ENCODE measurements around the gene TRPM3. TPM values are rescaled to one million over a fixed set of nuclear protein-coding genes. Genes with fewer than 3 reads are reported as not detected.
A peak's percentile ranks its signal among the peaks of the same experiment; 100 is the strongest.

TRPM3 gene
- total RNA-seq, 4 donors from 2014 or later = 0.07 to 0.66 TPM; not detected in 2

- no peaks in the 10 kb centered on the region for H3K27me3 ChIP-seq
- in situ Hi-C loops (cut with MboI; ENCODE audit: low sequenced_read_pairs in 4 of 4) = no loop called here
- no peak overlapping the region for H3K27ac ChIP-seq
- intact Hi-C loops (cut with DNase I; ENCODE audit: low total_unique reads) = no loop called here
- TF ChIP-seq CTCF (IDR thresholded peaks at IDR 0.05 in 4 of 5, conservative IDR thresholded peaks at IDR 0.05 in 1 of 5) (no peak), POLR2A (IDR thresholded peaks at IDR 0.05) (no peak)
- peak in 1 of 2 donors; percentile 41 for ATAC-seq
- no peak overlapping the region for H3K4me3 ChIP-seq
- H3K4me1 ChIP-seq = peaks cover 0 to 2% of the 10 kb centered on the region in 2 donors
- H3K9me3 ChIP-seq = no peaks in the 10 kb centered on the region
- no peaks in the 10 kb centered on the region for H3K36me3 ChIP-seq
- no peak for DNase-seq
Measured at GRCh38 chr9:70569070-70569772, 552.2 kb downstream of the TRPM3 start.

- TF ChIP-seq CTCF (IDR thresholded peaks at IDR 0.05 in 4 of 5, conservative IDR thresholded peaks at IDR 0.05 in 1 of 5) (no peak), POLR2A (IDR thresholded peaks at IDR 0.05) (no peak)
- in situ Hi-C loops (cut with MboI; ENCODE audit: low sequenced_read_pairs in 4 of 4) (no loop called here), intact Hi-C loops (cut with DNase I; ENCODE audit: low total_unique reads) (no loop called here)
- Histone ChIP-seq H3K27me3 (no peaks in the 10 kb centered on the region), H3K27ac (no peak overlapping the region), H3K36me3 (no peaks in the 10 kb centered on the region), H3K4me1 (no peaks in the 10 kb centered on the region), H3K9me3 (no peaks in the 10 kb centered on the region), H3K4me3 (no peak overlapping the region)
- DNase-seq = no peak
- ATAC-seq = no peak
Measured at GRCh38 chr9:70567511-70567910, 553.9 kb downstream of the TRPM3 start.

GRCh38 chr9:70566751-70567150 is 554.7 kb downstream of the TRPM3 start:
- in situ Hi-C loops (cut with MboI; ENCODE audit: low sequenced_read_pairs in 4 of 4) (no loop called here), intact Hi-C loops (cut with DNase I; ENCODE audit: low total_unique reads) (no loop called here)
- no peak for ATAC-seq
- H3K36me3 ChIP-seq = no peaks in the 10 kb centered on the region
- H3K4me3 ChIP-seq = no peak overlapping the region
- TF ChIP-seq CTCF (IDR thresholded peaks at IDR 0.05 in 4 of 5, conservative IDR thresholded peaks at IDR 0.05 in 1 of 5) (no peak), POLR2A (IDR thresholded peaks at IDR 0.05) (no peak)
- no peaks in the 10 kb centered on the region for H3K4me1 ChIP-seq
- no peak for DNase-seq
- H3K27me3 ChIP-seq = no peaks in the 10 kb centered on the region
- no peaks in the 10 kb centered on the region for H3K9me3 ChIP-seq
- H3K27ac ChIP-seq = no peak overlapping the region

DNA sequence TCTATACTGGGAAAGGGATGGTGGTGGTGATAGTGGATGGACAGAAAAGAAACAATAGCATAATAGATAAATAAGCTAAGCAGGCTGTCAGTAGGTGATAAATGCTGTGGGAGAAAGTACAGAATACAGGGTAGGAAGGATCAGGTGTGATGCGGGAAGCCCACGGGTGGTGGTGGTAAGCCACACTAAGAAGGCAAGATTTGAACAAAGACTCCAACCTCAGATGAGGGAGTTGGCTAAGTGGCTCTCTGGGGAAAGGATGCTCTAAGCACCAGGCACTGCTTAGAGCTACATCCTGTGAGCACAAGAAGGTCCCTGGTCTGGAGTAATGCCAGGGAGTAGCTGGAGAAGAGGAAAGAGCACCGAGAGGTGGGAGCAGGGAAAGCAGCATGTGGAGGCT is 555.4 kb downstream of the TRPM3 start:
- TF ChIP-seq CTCF (IDR thresholded peaks at IDR 0.05 in 4 of 5, conservative IDR thresholded peaks at IDR 0.05 in 1 of 5) (no peak), POLR2A (IDR thresholded peaks at IDR 0.05) (no peak)

More for the DNA sequence above, 555.4 kb downstream of the TRPM3 start:
- H3K4me1 ChIP-seq = no peaks in the 10 kb centered on the region
- DNase-seq = no peak
- in situ Hi-C loops (cut with MboI; ENCODE audit: low sequenced_read_pairs in 4 of 4) = no loop called here
- no peak overlapping the region for H3K4me3 ChIP-seq
- ATAC-seq = no peak
- intact Hi-C loops (cut with DNase I; ENCODE audit: low total_unique reads) = no loop called here
- no peaks in the 10 kb centered on the region for H3K36me3 ChIP-seq
- no peaks in the 10 kb centered on the region for H3K9me3 ChIP-seq
- no peak overlapping the region for H3K27ac ChIP-seq
- no peaks in the 10 kb centered on the region for H3K27me3 ChIP-seq

Data from gastrocnemius medialis (tissue), 4 donors.